GM18526 (cell line): Measurements from ENCODE around the gene OR5L2.

Source experiments
- POLR2A ChIP-seq: IDR thresholded peaks from 3 replicates; pipeline ENCODE4 v1.6.1; 2011; ENCODE audit not compliant: insufficient read length; ENCODE audit errors: extremely low read depth

The OR5L2 gene

GRCh38 chr11:55826919-55827318 lies at the start of gene OR5L2:
Gene OR5L2 (plus strand): TSS chr11:55827219. CDS start chr11:55827219, 0 bp downstream.
- no peak for TF ChIP-seq POLR2A

GRCh38 chr11:55791606-55792005 lies 35.4 kb upstream of the OR5L2 start:
- no peak for TF ChIP-seq POLR2A

- no peak for TF ChIP-seq POLR2A
Observed at GRCh38 chr11:55793321-55793720, 33.7 kb upstream of the OR5L2 start.

- no peak for TF ChIP-seq POLR2A
Observed at GRCh38 chr11:55795256-55795655, 31.8 kb upstream of the OR5L2 start, which contains the start of gene OR5D14. Gene OR5D14 (plus strand): TSS chr11:55795556. CDS start chr11:55795556, 0 bp downstream.

DNA sequence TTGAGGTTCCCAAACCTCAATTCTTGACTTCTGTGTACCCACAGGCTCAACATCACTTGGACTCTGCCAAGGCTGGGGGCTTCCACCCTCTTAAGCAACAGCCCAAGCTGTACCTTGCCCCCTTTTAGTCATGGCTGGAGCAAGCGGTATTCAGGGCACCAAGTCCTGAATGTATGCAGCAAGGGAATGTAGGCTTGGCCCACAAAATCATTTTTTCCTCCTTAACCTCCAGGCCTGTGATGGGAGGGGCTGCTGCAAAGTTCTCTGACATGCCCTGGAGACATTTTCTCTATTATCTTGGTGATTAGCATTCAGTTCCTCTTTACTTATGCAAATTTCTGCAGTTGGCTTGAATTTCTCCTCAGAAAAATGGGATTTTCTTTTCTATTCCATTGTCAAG lies 20.8 kb upstream of the OR5L2 start:
- TF ChIP-seq POLR2A = no peak

GRCh38 chr11:55811067-55811466 lies 16.0 kb upstream of the OR5L2 start, which contains the start of gene OR5L1:
Gene OR5L1 (plus strand): TSS chr11:55811367. CDS start chr11:55811467, 100 bp downstream.
- no peak for TF ChIP-seq POLR2A

- no peak for TF ChIP-seq POLR2A
Observed at GRCh38 chr11:55819330-55819729, 7.7 kb upstream of the OR5L2 start, which contains the start of gene OR5D18. Gene OR5D18 (plus strand): TSS chr11:55819630. CDS start chr11:55819630, 0 bp downstream.

GRCh38 chr11:55838452-55838851 lies 11.4 kb downstream of the OR5L2 start, which contains the start of gene OR5D16:
Gene OR5D16 (plus strand): TSS chr11:55838752. CDS start chr11:55838752, 0 bp downstream.
- no peak for TF ChIP-seq POLR2A

DNA sequence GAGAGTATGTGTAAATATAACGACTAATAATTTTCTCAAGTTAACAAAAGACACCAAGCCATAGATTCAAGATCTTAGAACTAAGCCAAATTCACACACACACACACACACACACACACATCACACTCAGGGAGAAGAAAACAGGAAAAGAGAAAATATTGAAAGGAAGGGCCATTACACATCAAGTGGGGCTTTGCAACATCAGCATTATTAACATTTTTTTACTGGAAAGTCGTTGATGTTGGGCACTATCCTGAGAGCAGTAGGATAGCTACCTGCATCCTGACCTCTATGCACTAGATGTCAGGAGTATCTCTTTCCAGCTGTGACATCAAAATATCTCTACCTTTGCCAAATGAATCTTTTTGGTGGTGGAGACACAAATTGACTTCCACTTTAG lies 20.4 kb downstream of the OR5L2 start:
- TF ChIP-seq POLR2A = no peak

DNA sequence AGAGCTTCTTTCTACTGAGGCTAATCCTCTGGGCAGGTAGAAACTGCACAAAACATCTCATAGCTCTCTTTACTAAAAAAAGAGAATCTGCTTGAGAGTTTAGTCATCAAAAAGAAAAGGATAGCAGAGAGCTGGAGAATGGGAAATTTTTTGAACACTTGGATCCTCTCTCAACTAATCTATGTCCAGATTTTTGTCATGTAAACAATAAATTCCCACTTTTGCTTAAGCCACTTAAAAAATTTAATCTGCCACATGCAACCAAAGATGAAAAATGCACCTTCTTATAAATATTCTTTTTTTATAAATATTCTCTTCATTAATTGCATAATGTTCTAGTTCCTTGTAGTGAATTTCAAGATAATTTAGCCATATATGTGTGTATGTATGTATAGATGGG lies 22.0 kb downstream of the OR5L2 start:
- TF ChIP-seq POLR2A = no peak

GRCh38 chr11:55852141-55852540 lies 25.1 kb downstream of the OR5L2 start:
- no peak for TF ChIP-seq POLR2A

GRCh38 chr11:55854704-55855103 lies 27.7 kb downstream of the OR5L2 start:
- TF ChIP-seq POLR2A = no peak
